ENCODE measurements around the gene GRID1.

The GRID1 gene

GRCh38 chr10:86288695-86289576 lies 77.7 kb downstream of the GRID1 start:
- no peak for DNase-seq

- DNase-seq: no peak
These were observed 78.5 kb downstream of the GRID1 start for GRCh38 chr10:86287966-86288579.

- no peak for DNase-seq
These were observed 79.3 kb downstream of the GRID1 start for GRCh38 chr10:86287110-86287793.

- DNase-seq: no peak
These were observed 80.1 kb downstream of the GRID1 start for GRCh38 chr10:86286236-86287109.

- DNase-seq: no peak
These were observed 81.3 kb downstream of the GRID1 start for GRCh38 chr10:86285136-86285790.

- no peak for DNase-seq
These were observed 82.1 kb downstream of the GRID1 start for GRCh38 chr10:86284355-86285105.

GRCh38 chr10:86283466-86284287 lies 82.9 kb downstream of the GRID1 start:
- no peak for DNase-seq

- no peak for DNase-seq
These were observed 83.7 kb downstream of the GRID1 start for GRCh38 chr10:86282664-86283465.

- DNase-seq: no peak
These were observed 85.2 kb downstream of the GRID1 start for GRCh38 chr10:86281396-86281795.

GRCh38 chr10:86269332-86269731 lies 97.3 kb downstream of the GRID1 start:
- no peak for DNase-seq

- no peak for DNase-seq
These were observed 99.1 kb downstream of the GRID1 start for GRCh38 chr10:86267286-86268195.

GRCh38 chr10:86266446-86267242 lies 100.0 kb downstream of the GRID1 start:
- DNase-seq: no peak

- no peak for DNase-seq
These were observed 100.7 kb downstream of the GRID1 start for GRCh38 chr10:86265895-86266259.

- DNase-seq: no peak
These were observed 101.2 kb downstream of the GRID1 start for GRCh38 chr10:86265236-86265894.

GRCh38 chr10:86264481-86265231 lies 101.9 kb downstream of the GRID1 start:
- DNase-seq: no peak

- no peak for DNase-seq
These were observed 102.7 kb downstream of the GRID1 start for GRCh38 chr10:86263907-86264306.

Measured in NCI-H1930 (cell line).